ENCODE data around the gene PGBD2. TPM values are rescaled to one million over a fixed set of nuclear protein-coding genes. Genes with fewer than 3 reads are reported as not detected.

Gene PGBD2
- total and polyA plus RNA-seq, 8 donors: 2.2 to 7.5 (median 4.2) TPM

DNA sequence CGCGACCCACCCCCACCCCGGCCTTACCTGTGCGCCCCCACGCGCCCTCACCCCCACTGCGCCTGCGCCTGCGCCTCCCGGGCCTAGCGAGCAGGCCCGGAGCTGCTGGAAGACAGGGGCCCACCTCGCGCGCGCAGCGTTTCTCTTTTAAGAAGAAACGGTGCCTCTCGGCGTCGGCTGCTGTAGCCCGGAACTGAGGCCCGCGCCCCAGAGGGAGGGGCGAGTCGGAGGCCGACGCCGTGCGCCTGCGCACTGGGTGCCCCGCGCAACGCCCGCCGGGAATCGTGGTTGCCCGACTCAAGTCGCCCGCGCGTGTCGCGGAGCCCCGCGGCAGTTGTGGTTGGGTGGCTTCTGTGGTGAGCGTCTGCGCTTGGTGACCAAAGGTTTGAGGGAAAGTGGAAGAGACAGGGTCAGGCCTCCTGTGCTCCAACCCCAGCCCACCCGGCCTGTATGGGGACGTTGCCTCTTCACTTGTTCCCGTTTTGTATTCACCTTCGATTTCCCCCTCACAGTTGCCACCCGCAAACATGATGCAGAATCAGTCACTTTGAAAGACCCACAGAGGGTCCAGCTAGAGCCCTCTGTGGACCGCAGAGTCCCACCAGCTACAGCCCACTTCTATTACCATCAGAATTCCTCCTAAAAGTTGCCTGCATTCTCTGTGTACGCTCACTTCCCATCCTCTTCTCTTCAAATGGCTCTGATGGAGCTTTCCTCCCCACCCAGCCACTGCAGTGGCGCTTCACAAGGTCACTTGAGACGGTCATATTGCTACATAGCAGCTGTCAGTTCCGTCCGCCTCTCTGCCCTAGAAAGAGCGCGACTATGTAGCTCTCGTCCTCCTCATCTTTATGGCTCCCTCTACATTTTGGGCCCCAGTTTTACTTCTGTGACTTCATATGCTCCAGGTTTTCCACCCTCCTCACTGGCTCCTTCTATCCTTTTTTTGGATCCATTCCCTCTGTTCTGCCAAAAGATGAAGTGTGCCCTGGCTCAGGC lies 46.8 kb upstream of the PGBD2 start, which contains the start of gene ZNF692:
TSS of gene ZNF692 (minus strand) at position 195 of the 999 bp plus-strand sequence. CDS start 776 bp downstream, outside the sequence.
- ATAC-seq (peak; percentile 88 to 95 (median 92)), FAIRE-seq (no peak), DNase-seq (peak; percentile 97 to 100 (median 98))
- TF ChIP-seq, protein P1, sequence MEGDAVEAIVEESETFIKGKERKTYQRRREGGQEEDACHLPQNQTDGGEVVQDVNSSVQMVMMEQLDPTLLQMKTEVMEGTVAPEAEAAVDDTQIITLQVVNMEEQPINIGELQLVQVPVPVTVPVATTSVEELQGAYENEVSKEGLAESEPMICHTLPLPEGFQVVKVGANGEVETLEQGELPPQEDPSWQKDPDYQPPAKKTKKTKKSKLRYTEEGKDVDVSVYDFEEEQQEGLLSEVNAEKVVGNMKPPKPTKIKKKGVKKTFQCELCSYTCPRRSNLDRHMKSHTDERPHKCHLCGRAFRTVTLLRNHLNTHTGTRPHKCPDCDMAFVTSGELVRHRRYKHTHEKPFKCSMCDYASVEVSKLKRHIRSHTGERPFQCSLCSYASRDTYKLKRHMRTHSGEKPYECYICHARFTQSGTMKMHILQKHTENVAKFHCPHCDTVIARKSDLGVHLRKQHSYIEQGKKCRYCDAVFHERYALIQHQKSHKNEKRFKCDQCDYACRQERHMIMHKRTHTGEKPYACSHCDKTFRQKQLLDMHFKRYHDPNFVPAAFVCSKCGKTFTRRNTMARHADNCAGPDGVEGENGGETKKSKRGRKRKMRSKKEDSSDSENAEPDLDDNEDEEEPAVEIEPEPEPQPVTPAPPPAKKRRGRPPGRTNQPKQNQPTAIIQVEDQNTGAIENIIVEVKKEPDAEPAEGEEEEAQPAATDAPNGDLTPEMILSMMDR (IDR thresholded peaks at IDR 0.05): no peak
- intact Hi-C loops (cut with DNase I): no loop called here
- Histone ChIP-seq H3K4me1 (peaks cover 0 to 18% (median 5%) of the 10 kb centered on the region in 3 donors), H3K9me3 (no peaks in the 10 kb centered on the region), H3K27ac (peak within 1 kb of the TSS; percentile 59 to 91 (median 81)), H3K27me3 (no peaks in the 10 kb centered on the region), H3K4me3 (peak within 1 kb of the TSS; percentile 23 to 74 (median 57)), H3K36me3 (no peaks in the 10 kb centered on the region)
- WGBS, 2 donors: 6 to 8% methylated on average over 47 to 62 of the region's 62 CpGs

DNA sequence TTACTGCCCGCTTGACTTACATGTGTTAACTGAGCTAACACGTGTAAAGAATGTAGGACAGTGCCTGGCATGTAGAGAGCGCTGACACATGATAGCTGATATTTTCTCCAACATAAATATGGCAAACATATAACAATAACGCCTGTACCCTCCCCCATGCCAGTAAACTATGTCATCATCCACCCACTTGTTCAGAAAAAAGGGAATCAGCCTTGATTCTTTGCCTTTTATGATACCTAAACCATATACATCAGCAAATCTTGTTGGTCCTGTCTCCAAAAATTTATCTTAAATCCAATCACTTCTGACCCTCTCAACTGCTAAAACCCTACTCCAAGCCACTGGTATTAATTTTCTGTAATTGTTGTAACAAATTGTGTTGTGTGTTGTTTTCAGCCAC lies 46.0 kb upstream of the PGBD2 start:
- TF ChIP-seq, protein P1 (IDR thresholded peaks at IDR 0.05): no peak
- 85 to 90% methylated on average over 4 of the region's 4 CpGs for WGBS, 2 donors
- no peaks in the 10 kb centered on the region for H3K27me3 ChIP-seq
- DNase-seq: no peak
- peaks cover 0 to 18% (median 5%) of the 10 kb centered on the region in 3 donors for H3K4me1 ChIP-seq
- no peak overlapping the region for H3K27ac ChIP-seq
- no peak for ATAC-seq
- H3K36me3 ChIP-seq: no peaks in the 10 kb centered on the region
- no peaks in the 10 kb centered on the region for H3K9me3 ChIP-seq
- intact Hi-C loops (cut with DNase I): no loop called here
- H3K4me3 ChIP-seq: no peak overlapping the region
- FAIRE-seq: no peak

DNA sequence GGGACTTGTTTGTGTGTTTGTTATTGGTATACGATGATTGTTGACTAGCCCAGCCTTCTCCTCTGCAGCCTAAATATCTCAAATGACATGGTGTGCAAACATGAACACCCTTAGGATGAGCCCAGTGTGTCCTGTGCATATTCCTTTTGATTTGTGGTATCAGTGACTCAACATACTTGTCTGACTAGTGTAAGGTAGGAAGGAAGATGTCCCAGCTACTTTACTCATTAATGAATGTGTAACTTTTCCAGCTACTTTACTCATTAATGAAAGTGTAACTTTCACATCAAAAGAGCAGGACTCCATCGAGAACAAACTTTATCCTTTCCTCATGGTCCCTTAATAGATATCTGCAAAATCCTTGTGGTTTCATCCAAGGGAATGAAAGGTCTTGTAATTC lies 44.4 kb upstream of the PGBD2 start:
- H3K4me3 ChIP-seq: no peak overlapping the region
- DNase-seq: no peak
- intact Hi-C loops (cut with DNase I): no loop called here
- TF ChIP-seq, protein P1 (IDR thresholded peaks at IDR 0.05): no peak
- WGBS, 2 donors: 68 to 81% methylated on average over 2 of the region's 2 CpGs
- H3K27me3 ChIP-seq: no peaks in the 10 kb centered on the region
- H3K9me3 ChIP-seq: no peaks in the 10 kb centered on the region
- no peak overlapping the region for H3K27ac ChIP-seq
- no peaks in the 10 kb centered on the region for H3K36me3 ChIP-seq
- no peak for FAIRE-seq
- H3K4me1 ChIP-seq: peaks cover 0 to 18% (median 5%) of the 10 kb centered on the region in 3 donors
- ATAC-seq: no peak

DNA sequence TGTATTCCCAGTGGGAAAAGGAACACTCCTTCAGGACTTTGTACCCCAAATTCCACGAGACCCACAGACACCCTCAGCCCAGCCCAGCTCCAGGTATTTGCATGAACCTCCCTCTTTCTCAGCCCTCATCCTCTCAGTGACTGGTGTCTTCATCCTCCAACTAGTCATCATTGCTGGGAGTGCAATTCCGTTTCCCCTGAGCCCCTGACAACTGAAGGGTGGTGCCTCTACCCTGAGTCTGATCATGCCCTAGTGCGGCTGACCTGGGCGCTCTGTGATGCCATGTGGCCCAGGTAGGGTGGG lies 43.4 kb upstream of the PGBD2 start:
- H3K36me3 ChIP-seq: no peaks in the 10 kb centered on the region
- H3K9me3 ChIP-seq: no peaks in the 10 kb centered on the region
- TF ChIP-seq, protein P1 (IDR thresholded peaks at IDR 0.05): no peak
- 5% methylated on average over 4 of the region's 4 CpGs for WGBS, 2 donors
- no peaks in the 10 kb centered on the region for H3K27me3 ChIP-seq
- peaks cover 0 to 13% (median 5%) of the 10 kb centered on the region in 3 donors for H3K4me1 ChIP-seq
- H3K27ac ChIP-seq: peak overlapping the region in 3 of 4 donors; percentile 33 to 73 (median 54)
- H3K4me3 ChIP-seq: peak overlapping the region; percentile 44 to 60 (median 54)
- intact Hi-C loops (cut with DNase I): no loop called here
- DNase-seq: no peak
- no peak for ATAC-seq
- FAIRE-seq: no peak

All from pancreas (tissue), 10 donors.